Germinal center (tissue), 1 donor: ENCODE data around the gene LAPTM4A.
"Not testable (repeated sequence)": the region's sequence is repeated elsewhere in the genome, so short reads cannot be mapped to it uniquely, and the experiment has no call there.

Source experiments
- DNase-seq: peaks from one replicate; pipeline ENCODE4 v3.0.0; 2012; ENCODE audit warnings: mixed read lengths, low spot score

The LAPTM4A gene

GRCh38 chr2:20051532-20052228 is at the start of gene LAPTM4A:
LAPTM4A (minus strand) TSS chr2:20051628; CDS start chr2:20051520, 108 bp downstream.
- peak; percentile 99 for DNase-seq

- DNase-seq = no peak
These were observed 49.3 kb upstream of the LAPTM4A start for GRCh38 chr2:20100711-20101110.

- no peak for DNase-seq
These were observed 48.4 kb upstream of the LAPTM4A start for GRCh38 chr2:20099780-20100179.

GRCh38 chr2:20097889-20098714 is 46.7 kb upstream of the LAPTM4A start:
- peak; percentile 83 for DNase-seq

GRCh38 chr2:20095469-20095868 is 44.0 kb upstream of the LAPTM4A start:
- DNase-seq = no peak

- DNase-seq = no peak
These were observed 43.5 kb upstream of the LAPTM4A start for GRCh38 chr2:20094955-20095354.

- DNase-seq = no peak
These were observed 42.8 kb upstream of the LAPTM4A start for GRCh38 chr2:20094142-20094755.

- no peak for DNase-seq
These were observed 42.1 kb upstream of the LAPTM4A start for GRCh38 chr2:20093263-20094141.

- no peak for DNase-seq
These were observed 41.4 kb upstream of the LAPTM4A start for GRCh38 chr2:20092901-20093235.

GRCh38 chr2:20092226-20092900 is 40.9 kb upstream of the LAPTM4A start:
- no peak for DNase-seq

- no peak for DNase-seq
These were observed 40.0 kb upstream of the LAPTM4A start for GRCh38 chr2:20091305-20091991.

GRCh38 chr2:20089715-20090464 is 38.5 kb upstream of the LAPTM4A start:
- no peak for DNase-seq

- DNase-seq = not testable (repeated sequence)
These were observed 34.5 kb upstream of the LAPTM4A start for GRCh38 chr2:20085909-20086308.

- DNase-seq = not testable (repeated sequence)
These were observed 31.4 kb upstream of the LAPTM4A start for GRCh38 chr2:20082812-20083211.

GRCh38 chr2:20081841-20082240 is 30.4 kb upstream of the LAPTM4A start:
- DNase-seq = no peak

- no peak for DNase-seq
These were observed 29.5 kb upstream of the LAPTM4A start for GRCh38 chr2:20080839-20081415.

GRCh38 chr2:20080428-20080827 is 29.0 kb upstream of the LAPTM4A start:
- no peak for DNase-seq

- DNase-seq = no peak
These were observed 28.2 kb upstream of the LAPTM4A start for GRCh38 chr2:20079546-20080115.

GRCh38 chr2:20077411-20077940 is 26.0 kb upstream of the LAPTM4A start:
- DNase-seq = no peak
